OCI-LY3 (cell line): ENCODE measurements around the gene PCED1B.

Experiments used
- H2AFZ ChIP-seq: fragments of 200-600, 300-600 bp; shearing (Covaris generic); 2 replicates; pipeline ENCODE4 v1.6.0; 2014; ENCODE audit warnings: antibody characterized with exemption, low read depth, low read length
- H3K27ac ChIP-seq: fragments of 200-600, 300-600 bp; sonication (generic); 2 replicates; pipeline ENCODE4 v1.5.1; 2014; ENCODE audit warnings: mild to moderate bottlenecking, low read length, moderate library complexity, mixed read lengths
- H3K27me3 ChIP-seq: fragments of 200-600, 300-600 bp; sonication (generic); 2 replicates; pipeline ENCODE4 v1.6.1; 2014; ENCODE audit warnings: low read depth, low read length, mixed read lengths
- H3K36me3 ChIP-seq: fragments of 200-600, 300-600 bp; sonication (generic); replicated peaks from 2 replicates; pipeline ENCODE3; 2014; ENCODE audit warnings: low read depth, low read length, mixed read lengths
- H3K4me1 ChIP-seq: fragments of 300-600, 200-600 bp; sonication (generic); 2 replicates; pipeline ENCODE4 v1.6.1; 2014; ENCODE audit warnings: low read length, mixed read lengths
- H3K4me2 ChIP-seq: fragments of 200-600, 300-600 bp; sonication (generic); 2 replicates; pipeline ENCODE4 v1.6.1; 2014; ENCODE audit warnings: low read length, mixed read lengths
- H3K4me3 ChIP-seq: fragments of 300-600, 200-600 bp; sonication (generic); 2 replicates; pipeline ENCODE4 v1.5.1; 2014; ENCODE audit warnings: antibody characterized with exemption, mild to moderate bottlenecking, low read length, moderate library complexity
- H3K79me2 ChIP-seq: fragments of 300-600, 200-600 bp; shearing (Covaris generic); 2 replicates; pipeline ENCODE4 v1.6.1; 2014; ENCODE audit warnings: mild to moderate bottlenecking, low read length, mixed read lengths
- H3K9ac ChIP-seq: fragments of 300-600, 200-600 bp; shearing (Covaris generic); 2 replicates; pipeline ENCODE4 v1.6.0; 2014; ENCODE audit warnings: mild to moderate bottlenecking, low read length, moderate library complexity
- H3K9me3 ChIP-seq: fragments of 200-600, 300-600 bp; shearing (Covaris generic); 2 replicates; pipeline ENCODE4 v1.6.1; 2014; ENCODE audit warnings: low read length, mixed read lengths; ENCODE audit not compliant: insufficient read depth
- H4K20me1 ChIP-seq: fragments of 200-600, 300-600 bp; sonication (generic); 2 replicates; pipeline ENCODE4 v1.6.1; 2016; ENCODE audit warnings: low read length, mixed read lengths; ENCODE audit not compliant: insufficient read depth
- EZH2phosphoT487 ChIP-seq: fragments of 200-600 bp; shearing (Covaris generic); IDR thresholded peaks from 2 replicates; pipeline ENCODE4 v1.6.1; 2018; ENCODE audit warnings: antibody characterized with exemption, mixed run types, low read depth
- TF ChIP-seq, protein P1 (sequence below): fragments of 200-600, 300-600 bp; sonication (generic); IDR thresholded peaks from 2 replicates; pipeline ENCODE4 v1.5.1; 2014; ENCODE audit warnings: antibody characterized with exemption, low read length, low read depth

PCED1B gene, protein sequence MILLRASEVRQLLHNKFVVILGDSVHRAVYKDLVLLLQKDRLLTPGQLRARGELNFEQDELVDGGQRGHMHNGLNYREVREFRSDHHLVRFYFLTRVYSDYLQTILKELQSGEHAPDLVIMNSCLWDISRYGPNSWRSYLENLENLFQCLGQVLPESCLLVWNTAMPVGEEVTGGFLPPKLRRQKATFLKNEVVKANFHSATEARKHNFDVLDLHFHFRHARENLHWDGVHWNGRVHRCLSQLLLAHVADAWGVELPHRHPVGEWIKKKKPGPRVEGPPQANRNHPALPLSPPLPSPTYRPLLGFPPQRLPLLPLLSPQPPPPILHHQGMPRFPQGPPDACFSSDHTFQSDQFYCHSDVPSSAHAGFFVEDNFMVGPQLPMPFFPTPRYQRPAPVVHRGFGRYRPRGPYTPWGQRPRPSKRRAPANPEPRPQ

GRCh38 chr12:47079468-47079980 lies at the start of gene PCED1B, which contains the start of gene AMIGO2:
TSS of gene PCED1B (plus strand) at chr12:47079621. CDS start at chr12:47235064, 155,443 bp downstream.
TSS of gene AMIGO2 (minus strand) at chr12:47079959. CDS start at chr12:47079002, 957 bp downstream.
- Histone ChIP-seq H3K27me3 (no peaks in the 10 kb centered on the region), H2AFZ (peak within 1 kb of the TSS; percentile 48; the same call in 1 of the 2 replicates), H3K4me3 (peak within 1 kb of the TSS; percentile 88), H3K9me3 (no peaks in the 10 kb centered on the region), H3K79me2 (peaks cover 37% of the 10 kb centered on the region), H3K36me3 (peaks cover 29% of the 10 kb centered on the region), H3K9ac (peak within 1 kb of the TSS; percentile 94), H3K4me1 (peaks cover 47% of the 10 kb centered on the region), H4K20me1 (no peaks in the 10 kb centered on the region), H3K27ac (peak within 1 kb of the TSS; percentile 73), H3K4me2 (peak within 1 kb of the TSS; percentile 86)
- TF ChIP-seq, protein P1, sequence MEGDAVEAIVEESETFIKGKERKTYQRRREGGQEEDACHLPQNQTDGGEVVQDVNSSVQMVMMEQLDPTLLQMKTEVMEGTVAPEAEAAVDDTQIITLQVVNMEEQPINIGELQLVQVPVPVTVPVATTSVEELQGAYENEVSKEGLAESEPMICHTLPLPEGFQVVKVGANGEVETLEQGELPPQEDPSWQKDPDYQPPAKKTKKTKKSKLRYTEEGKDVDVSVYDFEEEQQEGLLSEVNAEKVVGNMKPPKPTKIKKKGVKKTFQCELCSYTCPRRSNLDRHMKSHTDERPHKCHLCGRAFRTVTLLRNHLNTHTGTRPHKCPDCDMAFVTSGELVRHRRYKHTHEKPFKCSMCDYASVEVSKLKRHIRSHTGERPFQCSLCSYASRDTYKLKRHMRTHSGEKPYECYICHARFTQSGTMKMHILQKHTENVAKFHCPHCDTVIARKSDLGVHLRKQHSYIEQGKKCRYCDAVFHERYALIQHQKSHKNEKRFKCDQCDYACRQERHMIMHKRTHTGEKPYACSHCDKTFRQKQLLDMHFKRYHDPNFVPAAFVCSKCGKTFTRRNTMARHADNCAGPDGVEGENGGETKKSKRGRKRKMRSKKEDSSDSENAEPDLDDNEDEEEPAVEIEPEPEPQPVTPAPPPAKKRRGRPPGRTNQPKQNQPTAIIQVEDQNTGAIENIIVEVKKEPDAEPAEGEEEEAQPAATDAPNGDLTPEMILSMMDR, result peak; percentile 53
- no peak for TF ChIP-seq EZH2phosphoT487

DNA sequence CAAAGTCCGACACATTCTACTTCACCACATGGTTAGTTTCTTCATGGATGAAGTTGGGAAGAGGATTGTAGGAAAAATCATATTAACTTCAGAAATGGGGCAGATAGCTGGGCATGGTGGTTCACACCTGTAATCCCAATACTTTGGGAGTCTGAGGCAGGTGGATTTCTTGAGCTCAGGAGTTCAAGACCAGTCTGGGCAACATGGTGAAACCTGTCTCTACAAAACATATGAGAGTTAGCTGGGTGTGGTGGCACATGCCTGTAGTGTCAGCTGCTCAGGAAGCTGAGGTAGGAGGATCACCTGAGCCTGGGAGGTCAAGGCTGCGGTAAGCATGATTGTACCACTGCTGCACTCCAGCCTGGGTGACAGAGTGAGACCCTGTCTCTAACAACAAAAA lies 49.5 kb upstream of the PCED1B start:
- no peak overlapping the region for H2AFZ ChIP-seq
- H3K9me3 ChIP-seq, result no peaks in the 10 kb centered on the region
- no peak for TF ChIP-seq EZH2phosphoT487
- TF ChIP-seq, protein P1, result no peak
- no peaks in the 10 kb centered on the region for H4K20me1 ChIP-seq
- H3K27ac ChIP-seq, result no peak overlapping the region
- H3K4me3 ChIP-seq, result no peak overlapping the region
- H3K4me2 ChIP-seq, result no peak overlapping the region
- H3K4me1 ChIP-seq, result peaks cover 28% of the 10 kb centered on the region
- H3K27me3 ChIP-seq, result no peaks in the 10 kb centered on the region
- no peaks in the 10 kb centered on the region for H3K79me2 ChIP-seq
- H3K36me3 ChIP-seq, result no peaks in the 10 kb centered on the region
- no peak overlapping the region for H3K9ac ChIP-seq

DNA sequence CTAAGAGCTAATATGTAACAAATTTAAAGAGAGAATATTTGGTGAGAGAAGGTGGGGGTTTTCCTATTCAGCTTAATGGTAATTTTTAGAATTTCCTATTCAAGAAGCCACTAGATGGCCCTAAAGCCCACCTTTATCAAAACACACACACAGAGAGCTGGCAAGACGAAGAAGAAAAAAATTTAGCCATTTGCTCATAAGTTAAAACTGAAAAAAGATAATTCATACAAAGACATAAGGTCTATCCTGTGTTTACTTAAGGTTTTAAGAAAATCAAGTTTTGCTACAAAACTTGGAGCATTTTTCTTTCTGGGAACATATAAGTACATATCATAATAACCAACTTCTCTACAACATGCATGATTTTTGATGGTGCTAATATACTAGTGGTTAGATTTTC lies 46.8 kb upstream of the PCED1B start:
- Histone ChIP-seq H3K4me3 (0 out of 2 replicates have a peak overlapping the region, but pooled peaks have one; percentile 7), H3K27me3 (no peaks in the 10 kb centered on the region), H4K20me1 (no peaks in the 10 kb centered on the region), H3K4me1 (peaks cover 41% of the 10 kb centered on the region), H2AFZ (peak overlapping the region; percentile 69), H3K4me2 (peak overlapping the region; percentile 48), H3K9me3 (no peaks in the 10 kb centered on the region), H3K9ac (peak overlapping the region; percentile 47), H3K36me3 (no peaks in the 10 kb centered on the region), H3K79me2 (no peaks in the 10 kb centered on the region), H3K27ac (peak overlapping the region; percentile 38)
- TF ChIP-seq, protein P1, result peak; percentile 82
- TF ChIP-seq EZH2phosphoT487, result no peak

GRCh38 chr12:47033081-47033480 lies 46.3 kb upstream of the PCED1B start:
- peak overlapping the region; percentile 47 for H3K9ac ChIP-seq
- peak overlapping the region; percentile 38 for H3K27ac ChIP-seq
- no peaks in the 10 kb centered on the region for H3K36me3 ChIP-seq
- no peaks in the 10 kb centered on the region for H3K79me2 ChIP-seq
- H3K4me2 ChIP-seq, result peak overlapping the region; percentile 48
- H3K4me1 ChIP-seq, result peaks cover 45% of the 10 kb centered on the region
- TF ChIP-seq, protein P1, result no peak
- no peak for TF ChIP-seq EZH2phosphoT487
- H4K20me1 ChIP-seq, result no peaks in the 10 kb centered on the region
- no peaks in the 10 kb centered on the region for H3K27me3 ChIP-seq
- no peaks in the 10 kb centered on the region for H3K9me3 ChIP-seq
- peak overlapping the region; percentile 69 for H2AFZ ChIP-seq
- H3K4me3 ChIP-seq, result 0 out of 2 replicates have a peak overlapping the region, but pooled peaks have one; percentile 7
